Liver (tissue), 3 donors: ENCODE results near the gene LPIN3.

Experiments
- EGR1 ChIP-seq, 2 donors: IDR thresholded peaks; 2 replicates each; pipeline ENCODE4 v1.6.1; 2016 to 2018; ENCODE audit warnings: antibody characterized with exemption in 2 of 2, low read depth in 2 of 2
- FOXA1 ChIP-seq: IDR thresholded peaks from 2 replicates; pipeline ENCODE4 v1.6.1; 2016; ENCODE audit warnings: antibody characterized with exemption
- HNF4G ChIP-seq: IDR thresholded peaks from 2 replicates; pipeline ENCODE4 v1.6.1; 2016; ENCODE audit warnings: antibody characterized with exemption
- JUND ChIP-seq, 2 donors: IDR thresholded peaks; 2 replicates each; pipeline ENCODE4 v1.6.1; 2016; ENCODE audit warnings: antibody characterized with exemption in 2 of 2
- NR2F2 ChIP-seq: IDR thresholded peaks from 2 replicates; pipeline ENCODE4 v1.6.1; 2016; ENCODE audit warnings: antibody characterized with exemption
- RAD21 ChIP-seq, 2 donors: IDR thresholded peaks; 2 replicates each; pipeline ENCODE4 v1.6.1; 2016; ENCODE audit warnings: antibody characterized with exemption in 2 of 2, mild to moderate bottlenecking in 2 of 2
- REST ChIP-seq: IDR thresholded peaks from 2 replicates; pipeline ENCODE4 v1.6.1; 2016; ENCODE audit warnings: antibody characterized with exemption, mild to moderate bottlenecking
- RXRA ChIP-seq, 2 donors: IDR thresholded peaks; 2 replicates each; pipeline ENCODE4 v1.6.1; 2017 to 2018; ENCODE audit warnings: antibody characterized with exemption in 2 of 2, mild to moderate bottlenecking in 1 of 2
- SP1 ChIP-seq: IDR thresholded peaks from 2 replicates; pipeline ENCODE4 v1.6.1; 2018; ENCODE audit warnings: antibody characterized with exemption, mild to moderate bottlenecking
- TAF1 ChIP-seq: conservative IDR thresholded peaks from 2 replicates; pipeline ENCODE4 v1.6.1; 2016; ENCODE audit warnings: antibody characterized with exemption, mild to moderate bottlenecking
- YY1 ChIP-seq: IDR thresholded peaks from 2 replicates; pipeline ENCODE4 v1.6.1; 2016; ENCODE audit warnings: antibody characterized with exemption, mild to moderate bottlenecking
- TF ChIP-seq, protein P1 (sequence below): fragments of 150-350 bp; IDR thresholded peaks from 2 replicates; pipeline ENCODE4 v1.5.1; 2017; ENCODE audit warnings: improper control_type of control experiment, low read depth, low read length; ENCODE audit not compliant: missing input control
- donor health status: healthy.
- donor health status: healthy.

- TF ChIP-seq, protein P1, sequence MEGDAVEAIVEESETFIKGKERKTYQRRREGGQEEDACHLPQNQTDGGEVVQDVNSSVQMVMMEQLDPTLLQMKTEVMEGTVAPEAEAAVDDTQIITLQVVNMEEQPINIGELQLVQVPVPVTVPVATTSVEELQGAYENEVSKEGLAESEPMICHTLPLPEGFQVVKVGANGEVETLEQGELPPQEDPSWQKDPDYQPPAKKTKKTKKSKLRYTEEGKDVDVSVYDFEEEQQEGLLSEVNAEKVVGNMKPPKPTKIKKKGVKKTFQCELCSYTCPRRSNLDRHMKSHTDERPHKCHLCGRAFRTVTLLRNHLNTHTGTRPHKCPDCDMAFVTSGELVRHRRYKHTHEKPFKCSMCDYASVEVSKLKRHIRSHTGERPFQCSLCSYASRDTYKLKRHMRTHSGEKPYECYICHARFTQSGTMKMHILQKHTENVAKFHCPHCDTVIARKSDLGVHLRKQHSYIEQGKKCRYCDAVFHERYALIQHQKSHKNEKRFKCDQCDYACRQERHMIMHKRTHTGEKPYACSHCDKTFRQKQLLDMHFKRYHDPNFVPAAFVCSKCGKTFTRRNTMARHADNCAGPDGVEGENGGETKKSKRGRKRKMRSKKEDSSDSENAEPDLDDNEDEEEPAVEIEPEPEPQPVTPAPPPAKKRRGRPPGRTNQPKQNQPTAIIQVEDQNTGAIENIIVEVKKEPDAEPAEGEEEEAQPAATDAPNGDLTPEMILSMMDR, result no peak
- TF ChIP-seq SP1 (no peak), REST (no peak), JUND (IDR thresholded peaks at IDR 0.05) (no peak), YY1 (no peak), RAD21 (IDR thresholded peaks at IDR 0.05) (no peak), NR2F2 (no peak), FOXA1 (no peak), TAF1 (no peak), HNF4G (no peak), EGR1 (IDR thresholded peaks at IDR 0.05; ENCODE audit: low read depth in 2 of 2) (no peak), RXRA (IDR thresholded peaks at IDR 0.05) (no peak)
Measured at GRCh38 chr20:41349943-41350342, 9.3 kb downstream of the LPIN3 start.
